ENCODE data around the gene AGBL4. TPM values are rescaled to one million over a fixed set of nuclear protein-coding genes. Genes with fewer than 3 reads are reported as not detected.
A peak's percentile ranks its signal among the peaks of the same experiment; 100 is the strongest.

The AGBL4 gene
- polyA plus RNA-seq, 1 donor from 2014 or later = not detected

DNA sequence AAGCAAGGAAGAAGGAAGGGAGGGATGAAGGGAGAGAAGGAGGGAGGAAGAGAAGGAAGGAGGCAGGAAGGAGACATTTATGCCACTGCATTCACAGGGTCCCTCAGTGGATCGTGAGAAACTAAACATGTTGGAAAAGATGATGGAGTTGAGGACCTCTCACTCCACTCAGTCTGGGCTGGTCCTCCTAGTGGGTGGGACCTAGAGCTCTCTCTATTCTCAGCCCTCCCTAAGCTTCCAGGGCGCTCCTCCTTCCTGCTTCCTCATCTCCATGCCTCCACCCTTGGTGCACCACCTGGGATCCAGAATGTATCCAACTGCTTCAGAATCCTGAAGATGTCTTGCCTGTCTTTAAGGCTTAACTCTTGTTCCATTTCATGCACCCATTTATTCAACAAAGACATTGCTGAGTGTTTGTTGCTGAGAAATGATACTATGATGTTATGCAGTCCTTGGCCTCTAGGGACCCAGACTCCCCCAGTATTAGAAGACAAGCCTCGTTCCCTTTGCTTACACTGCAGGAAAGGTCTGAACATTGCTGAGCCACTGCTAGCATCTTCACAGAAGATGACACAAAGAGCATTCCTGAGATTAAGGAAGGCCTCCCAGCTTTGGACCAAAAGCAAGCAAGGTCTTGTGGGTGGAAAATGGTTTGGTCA lies 1335.5 kb downstream of the AGBL4 start:
- Mint-ChIP-seq H3K4me1 (peaks cover 2 to 7% (median 3%) of the 10 kb centered on the region in 3 donors), H3K9me3 (no peaks in the 10 kb centered on the region)

DNA sequence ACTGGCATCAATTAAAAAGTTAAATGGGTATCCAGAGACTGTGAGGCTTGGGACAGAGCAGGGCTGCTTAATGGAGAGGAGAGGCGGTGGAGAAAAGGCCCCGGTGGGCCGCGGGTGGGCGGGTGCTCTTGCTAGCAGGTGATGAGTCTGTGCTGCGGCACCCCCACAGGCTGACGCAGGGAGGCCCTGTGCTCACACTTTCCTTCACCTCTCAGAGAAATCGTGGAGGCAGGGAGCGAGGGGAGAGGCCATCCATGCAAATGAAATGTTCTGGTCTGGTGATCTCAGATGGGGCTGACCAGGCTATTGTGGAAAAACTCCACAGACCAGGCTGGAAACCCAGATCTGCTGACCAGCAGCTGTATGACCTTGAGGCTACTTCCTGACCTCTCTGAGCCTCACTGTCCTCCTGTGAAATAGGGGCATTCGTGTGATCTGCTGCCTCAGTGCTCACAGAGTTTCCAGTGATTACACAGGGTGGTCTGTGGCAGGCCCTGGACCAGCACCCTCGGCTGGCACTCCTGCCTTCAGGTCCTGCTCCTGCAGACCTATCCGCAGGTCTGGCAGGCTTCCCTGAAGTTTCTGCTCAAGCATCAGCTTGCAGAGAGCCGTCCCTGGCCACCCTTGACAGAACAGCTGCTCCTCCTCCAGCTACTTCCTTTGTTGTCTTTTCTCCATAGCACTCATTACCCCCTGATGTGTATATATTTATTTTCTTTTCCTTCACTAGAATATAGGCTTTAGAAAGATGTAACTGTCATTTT lies 1336.3 kb downstream of the AGBL4 start:
- Mint-ChIP-seq H3K4me1 (peaks cover 2 to 7% (median 3%) of the 10 kb centered on the region in 3 donors), H3K27ac (no peak overlapping the region), H3K9me3 (no peaks in the 10 kb centered on the region), H3K4me3 (no peak overlapping the region), H3K27me3 (peaks cover 5% of the 10 kb centered on the region), H3K36me3 (peaks cover 2% of the 10 kb centered on the region)

More for the DNA sequence above, 1335.5 kb downstream of the AGBL4 start:
- no peak overlapping the region for H3K27ac Mint-ChIP-seq
- peaks cover 5% of the 10 kb centered on the region for H3K27me3 Mint-ChIP-seq
- peaks cover 2% of the 10 kb centered on the region for H3K36me3 Mint-ChIP-seq
- H3K4me3 Mint-ChIP-seq = no peak overlapping the region

DNA sequence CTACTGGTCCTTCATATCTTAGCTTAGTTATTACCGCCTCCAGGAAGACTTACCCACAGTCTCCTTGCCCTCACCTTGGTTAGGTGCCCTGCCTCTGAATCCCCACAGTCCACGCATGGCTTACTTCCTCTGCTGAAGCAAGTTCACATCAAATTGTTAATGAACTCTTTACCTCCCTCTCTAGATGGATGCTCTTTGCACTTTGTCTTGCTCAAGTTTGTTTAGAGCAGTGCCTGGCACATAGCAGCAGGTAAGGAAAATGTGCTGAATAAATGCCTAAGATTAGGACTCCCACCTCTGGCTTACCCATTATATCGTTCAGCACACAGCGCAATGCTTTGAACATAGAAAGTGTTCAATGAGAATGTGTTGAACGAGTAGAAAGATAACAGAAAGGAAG lies 1337.6 kb downstream of the AGBL4 start:
- Mint-ChIP-seq H3K9me3 (no peaks in the 10 kb centered on the region), H3K27ac (no peak overlapping the region), H3K36me3 (peaks cover 2% of the 10 kb centered on the region), H3K4me1 (peaks cover 0 to 2% (median 1%) of the 10 kb centered on the region in 3 donors), H3K27me3 (no peaks in the 10 kb centered on the region), H3K4me3 (no peak overlapping the region)

DNA sequence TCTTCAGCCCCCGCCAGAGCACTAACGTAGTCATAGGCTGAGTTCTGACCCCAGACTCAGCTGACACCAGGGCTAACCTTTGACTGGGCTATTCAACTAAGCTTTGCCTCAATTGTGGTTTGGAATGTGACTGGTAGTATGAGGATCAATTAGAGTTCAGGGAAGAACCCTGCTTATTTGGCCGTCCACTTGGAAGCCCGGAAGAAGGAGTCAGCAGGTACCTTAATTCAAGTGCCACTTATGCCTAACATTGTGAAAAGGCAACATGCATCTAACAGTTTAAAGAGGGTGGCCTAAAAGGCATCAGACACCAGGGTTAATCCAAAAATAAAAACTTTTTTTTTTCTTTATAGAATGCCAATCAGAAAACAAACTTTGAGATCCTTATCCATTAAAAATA lies 1339.4 kb downstream of the AGBL4 start:
- Mint-ChIP-seq H3K4me1 (peaks cover 0 to 4% (median 1%) of the 10 kb centered on the region in 3 donors), H3K27me3 (no peaks in the 10 kb centered on the region), H3K36me3 (peaks cover 2% of the 10 kb centered on the region), H3K9me3 (no peaks in the 10 kb centered on the region), H3K4me3 (no peak overlapping the region), H3K27ac (no peak overlapping the region)

DNA sequence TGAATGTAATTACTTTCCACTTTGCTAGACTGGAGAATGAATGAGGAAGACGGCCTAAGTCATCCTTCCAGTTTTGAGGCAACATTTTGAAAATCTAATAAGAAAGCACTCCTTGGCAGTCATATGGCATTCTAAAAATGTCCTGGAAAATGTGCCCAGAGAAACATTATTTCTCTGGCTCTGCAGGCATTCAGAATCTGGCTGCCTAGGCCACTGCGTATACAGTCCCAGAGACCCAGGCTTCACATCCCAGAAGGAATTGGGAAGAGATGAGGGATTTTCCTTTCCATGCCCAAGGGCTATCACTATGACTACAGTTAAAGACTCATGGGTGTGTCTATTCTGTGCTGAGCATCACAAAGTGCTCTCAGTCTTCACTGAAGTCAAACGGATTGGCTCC lies 1339.9 kb downstream of the AGBL4 start:
- peaks cover 0 to 4% (median 1%) of the 10 kb centered on the region in 3 donors for H3K4me1 Mint-ChIP-seq
- H3K27me3 Mint-ChIP-seq = no peaks in the 10 kb centered on the region
- H3K27ac Mint-ChIP-seq = no peak overlapping the region
- H3K36me3 Mint-ChIP-seq = peaks cover 2% of the 10 kb centered on the region
- no peaks in the 10 kb centered on the region for H3K9me3 Mint-ChIP-seq
- no peak overlapping the region for H3K4me3 Mint-ChIP-seq

DNA sequence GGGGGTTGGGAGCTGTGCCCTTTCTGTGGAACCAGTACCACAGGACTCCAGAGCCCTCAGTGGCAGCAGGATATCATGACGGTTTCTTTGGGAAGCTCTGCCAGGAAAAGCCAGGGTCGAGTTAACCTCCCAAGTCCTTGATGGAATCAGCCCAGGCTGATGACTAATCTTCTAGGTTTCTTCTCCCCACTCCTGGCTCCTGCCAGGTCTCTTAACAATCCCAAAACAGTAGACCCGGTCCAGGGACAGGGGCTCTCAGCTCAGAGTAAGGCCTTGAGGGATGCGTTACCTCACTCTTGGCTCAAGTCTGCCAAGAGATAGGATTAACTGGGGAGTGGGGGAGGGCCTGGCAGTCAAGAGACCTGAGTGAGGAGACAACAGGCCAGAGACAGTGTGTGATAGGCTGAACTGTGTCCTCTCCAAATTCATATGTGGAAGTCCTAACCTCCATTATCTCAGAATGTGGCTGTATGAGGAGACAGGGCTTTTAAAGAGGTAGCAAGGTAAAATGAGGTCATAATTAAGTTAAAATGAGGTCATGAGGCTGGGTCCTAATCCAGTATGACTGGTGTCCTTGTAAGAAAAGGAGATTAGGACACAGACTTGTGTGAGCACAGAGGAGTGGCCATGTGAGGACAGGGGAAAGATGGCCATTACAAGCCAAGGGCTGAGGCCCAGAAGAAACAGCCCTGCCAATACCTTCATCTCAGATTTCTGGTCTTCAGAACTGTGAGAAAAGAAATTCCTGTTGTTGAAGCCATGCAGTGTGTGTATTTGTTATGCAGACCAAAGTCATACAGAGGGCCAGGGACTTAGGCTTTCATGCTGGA lies 1342.1 kb downstream of the AGBL4 start:
- Mint-ChIP-seq H3K4me1 (peaks cover 2 to 11% (median 7%) of the 10 kb centered on the region in 3 donors), H3K27ac (no peak overlapping the region), H3K9me3 (no peaks in the 10 kb centered on the region), H3K36me3 (peaks cover 2% of the 10 kb centered on the region), H3K27me3 (peaks cover 4% of the 10 kb centered on the region), H3K4me3 (no peak overlapping the region)

DNA sequence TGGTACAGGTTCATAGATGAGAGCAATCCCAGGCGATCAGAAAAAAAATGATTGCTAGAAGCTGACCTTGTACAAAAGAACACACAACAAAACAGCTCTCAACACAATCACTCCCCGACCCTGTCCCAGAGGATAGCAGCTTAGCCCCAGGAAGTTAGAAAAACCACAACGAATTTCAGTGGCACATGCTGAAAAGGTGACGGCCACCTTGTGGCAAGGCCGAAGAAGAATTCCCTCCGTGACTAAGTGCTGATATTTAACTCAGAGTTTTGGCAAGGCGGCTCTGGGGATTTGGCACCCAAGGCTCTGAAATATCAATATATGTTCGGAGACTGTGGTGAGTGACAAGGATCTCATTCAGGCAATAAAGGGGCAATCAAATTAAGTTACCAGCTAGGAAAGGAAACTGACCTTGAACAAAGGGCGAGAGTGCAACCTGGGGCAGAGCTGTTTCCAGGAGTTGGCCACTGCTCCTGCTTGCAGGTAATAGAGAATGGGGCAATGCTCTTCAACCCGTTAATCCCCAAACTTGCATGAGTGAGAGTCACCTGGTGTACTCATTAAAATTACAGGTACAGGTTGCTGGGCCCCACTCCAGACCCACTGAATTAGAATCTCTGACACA lies 1343.2 kb downstream of the AGBL4 start:
- no peak overlapping the region for H3K27ac Mint-ChIP-seq
- no peak overlapping the region for H3K4me3 Mint-ChIP-seq
- H3K27me3 Mint-ChIP-seq = peaks cover 4% of the 10 kb centered on the region
- no peaks in the 10 kb centered on the region for H3K9me3 Mint-ChIP-seq
- peaks cover 2 to 14% (median 7%) of the 10 kb centered on the region in 3 donors for H3K4me1 Mint-ChIP-seq
- H3K36me3 Mint-ChIP-seq = peaks cover 2% of the 10 kb centered on the region

DNA sequence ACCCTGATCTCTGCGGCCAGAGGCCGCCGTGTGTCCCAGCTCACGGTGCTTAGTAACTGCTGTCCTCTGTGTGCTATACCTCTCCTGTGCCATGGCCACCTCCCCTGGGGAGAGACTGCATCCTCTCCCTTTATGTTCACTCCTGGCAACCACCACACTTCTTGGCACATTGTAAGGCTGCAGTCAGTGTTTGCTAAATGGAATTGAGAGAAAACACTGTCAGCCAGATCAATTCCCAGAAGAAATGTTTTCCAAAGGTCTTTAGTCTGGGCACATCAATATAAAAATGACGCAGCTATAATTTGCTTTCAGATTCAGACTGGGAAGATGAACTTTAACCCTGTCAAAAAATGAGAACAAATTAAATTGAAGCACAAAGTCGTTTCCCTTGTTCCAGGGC lies 1343.9 kb downstream of the AGBL4 start:
- Mint-ChIP-seq H3K9me3 (no peaks in the 10 kb centered on the region), H3K36me3 (peaks cover 2% of the 10 kb centered on the region), H3K27ac (no peak overlapping the region), H3K27me3 (peaks cover 10% of the 10 kb centered on the region), H3K4me3 (no peak overlapping the region), H3K4me1 (peaks cover 2 to 14% (median 7%) of the 10 kb centered on the region in 3 donors)

DNA sequence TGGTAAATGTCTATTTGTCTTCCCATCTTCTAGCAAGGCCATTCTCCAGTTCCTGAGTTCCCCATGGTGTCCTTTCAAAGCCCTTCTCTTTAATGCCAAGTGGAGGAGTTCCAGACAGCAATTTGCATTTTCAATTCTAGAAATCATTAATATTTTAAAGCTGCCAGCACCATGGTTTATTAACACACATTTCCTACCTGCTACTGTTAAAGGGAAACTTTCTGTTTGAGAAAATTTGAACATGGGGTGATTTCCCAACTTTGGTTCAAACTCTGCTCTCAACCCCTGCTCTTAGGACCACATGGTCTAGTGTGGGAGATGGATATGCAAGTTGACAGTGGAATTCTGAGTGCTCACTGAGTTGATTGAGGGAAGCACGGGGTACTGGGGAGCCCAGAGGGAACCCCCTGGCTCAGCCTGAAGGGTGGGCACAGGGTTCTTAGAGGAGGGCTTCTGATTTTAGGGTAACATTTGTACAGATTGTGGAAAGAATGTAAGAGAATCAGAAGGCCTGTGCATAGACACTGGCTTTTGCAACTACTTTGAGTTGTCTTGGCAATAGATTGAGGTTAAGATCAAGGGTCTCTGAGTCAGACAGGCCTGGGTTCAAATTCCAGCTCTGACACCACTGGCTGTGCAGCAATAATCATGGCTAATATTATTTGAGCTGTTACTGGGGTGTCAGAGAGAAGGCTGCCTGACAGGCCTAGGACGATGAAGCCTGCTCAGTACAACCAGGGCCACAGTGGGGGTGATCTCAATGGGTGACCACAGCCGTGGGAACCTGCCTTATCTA lies 1344.8 kb downstream of the AGBL4 start:
- H3K27me3 Mint-ChIP-seq = peaks cover 14% of the 10 kb centered on the region
- no peaks in the 10 kb centered on the region for H3K9me3 Mint-ChIP-seq
- H3K36me3 Mint-ChIP-seq = no peaks in the 10 kb centered on the region
- no peak overlapping the region for H3K27ac Mint-ChIP-seq
- no peak overlapping the region for H3K4me3 Mint-ChIP-seq
- H3K4me1 Mint-ChIP-seq = peaks cover 2 to 14% (median 7%) of the 10 kb centered on the region in 3 donors

DNA sequence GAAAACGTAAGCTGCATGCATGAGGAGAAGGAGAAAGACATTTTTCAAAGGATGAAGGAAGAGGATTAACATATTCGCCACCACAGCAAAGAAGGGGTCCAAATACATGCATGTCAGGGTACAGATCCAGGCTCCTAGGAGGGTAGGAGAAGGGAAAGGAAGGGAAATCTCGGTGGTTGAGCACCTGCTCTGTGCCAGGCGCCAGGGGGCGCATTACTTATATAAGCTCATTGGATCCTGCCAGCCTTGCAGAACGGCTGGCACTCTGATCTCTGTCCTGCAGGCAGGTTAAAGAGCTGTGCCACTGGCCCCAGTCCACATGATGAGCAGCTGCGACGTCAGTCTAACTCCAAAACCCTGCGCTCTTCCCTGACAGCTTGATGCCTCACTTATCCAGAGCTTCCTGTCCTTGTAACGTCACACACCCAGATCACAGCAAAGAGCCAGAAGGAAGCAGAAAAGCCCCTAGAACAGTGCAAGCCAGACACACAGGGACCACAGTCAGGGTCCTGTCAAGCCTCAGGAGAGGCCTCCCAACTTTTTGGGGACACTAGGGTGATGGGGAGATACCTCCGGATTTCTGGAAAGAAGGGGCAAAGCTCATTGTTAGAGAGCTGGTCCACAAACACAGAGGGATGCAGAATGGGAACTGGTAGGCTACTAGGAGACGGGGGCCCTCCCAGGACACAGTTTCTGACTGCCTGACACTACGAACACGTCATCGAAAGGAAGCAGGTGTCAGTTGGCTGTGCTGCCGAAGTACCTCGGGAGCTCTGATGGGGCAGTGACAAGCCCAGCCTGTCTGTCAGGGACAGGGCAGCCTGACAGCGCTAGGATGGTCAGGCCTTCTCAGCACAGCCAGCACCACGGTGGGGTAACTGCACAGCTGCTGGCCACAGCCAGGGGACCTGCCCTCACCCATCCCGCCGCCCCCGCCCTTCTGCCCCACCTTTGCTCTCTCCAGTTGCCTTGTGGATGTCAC lies 1346.2 kb downstream of the AGBL4 start:
- H3K36me3 Mint-ChIP-seq = no peaks in the 10 kb centered on the region
- peaks cover 2 to 14% (median 7%) of the 10 kb centered on the region in 3 donors for H3K4me1 Mint-ChIP-seq
- H3K27me3 Mint-ChIP-seq = peaks cover 14% of the 10 kb centered on the region
- no peaks in the 10 kb centered on the region for H3K9me3 Mint-ChIP-seq
- peak overlapping the region in 3 of 4 donors; percentile 52 to 82 (median 73) for H3K4me3 Mint-ChIP-seq
- no peak overlapping the region for H3K27ac Mint-ChIP-seq

DNA sequence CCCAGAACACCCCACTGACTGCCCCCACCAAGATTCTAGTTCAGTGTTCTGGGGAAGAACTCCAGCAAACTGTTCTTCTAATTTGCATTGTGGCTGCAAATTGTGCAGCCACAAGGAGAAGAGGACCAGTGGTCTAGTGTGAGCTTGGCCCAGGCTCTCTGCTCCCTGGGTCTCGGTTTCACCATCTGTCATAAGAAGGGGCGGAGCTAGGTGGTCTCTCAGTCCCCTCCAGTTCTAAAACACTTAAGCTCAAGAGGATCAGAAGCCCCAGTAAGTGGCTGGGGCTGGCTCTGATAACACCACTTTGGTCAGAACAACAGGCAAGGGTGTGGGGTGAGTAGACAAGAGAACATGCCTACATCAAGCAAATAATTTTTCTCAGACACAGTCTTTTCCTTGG lies 1346.9 kb downstream of the AGBL4 start:
- Mint-ChIP-seq H3K27ac (no peak overlapping the region), H3K4me3 (peak overlapping the region in 1 of 4 donors; percentile 35), H3K4me1 (peaks cover 2 to 14% (median 7%) of the 10 kb centered on the region in 3 donors), H3K9me3 (no peaks in the 10 kb centered on the region), H3K27me3 (peaks cover 14% of the 10 kb centered on the region), H3K36me3 (no peaks in the 10 kb centered on the region)

DNA sequence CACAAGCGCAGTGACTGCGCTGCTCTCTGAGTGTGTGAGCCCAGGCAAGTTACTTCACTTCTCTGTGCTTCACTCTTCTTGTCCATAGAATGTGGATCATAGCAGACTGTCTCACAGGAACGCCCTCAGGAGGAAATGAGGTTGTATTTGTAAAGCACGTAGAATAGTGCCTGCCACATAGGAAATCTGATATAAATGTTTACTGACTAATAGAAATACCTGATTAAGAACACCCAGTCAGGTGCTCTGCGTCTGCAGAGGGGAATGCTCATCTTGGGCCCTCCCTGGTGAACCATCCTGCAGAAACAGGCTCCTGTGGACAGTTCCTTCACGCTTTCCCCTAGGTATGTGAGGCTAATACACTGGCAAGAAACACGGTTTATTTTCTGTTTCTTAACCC lies 1347.4 kb downstream of the AGBL4 start:
- Mint-ChIP-seq H3K9me3 (no peaks in the 10 kb centered on the region), H3K4me1 (peaks cover 2 to 14% (median 7%) of the 10 kb centered on the region in 3 donors), H3K27me3 (peaks cover 14% of the 10 kb centered on the region), H3K27ac (no peak overlapping the region), H3K36me3 (no peaks in the 10 kb centered on the region), H3K4me3 (peak overlapping the region in 1 of 4 donors; percentile 35)

DNA sequence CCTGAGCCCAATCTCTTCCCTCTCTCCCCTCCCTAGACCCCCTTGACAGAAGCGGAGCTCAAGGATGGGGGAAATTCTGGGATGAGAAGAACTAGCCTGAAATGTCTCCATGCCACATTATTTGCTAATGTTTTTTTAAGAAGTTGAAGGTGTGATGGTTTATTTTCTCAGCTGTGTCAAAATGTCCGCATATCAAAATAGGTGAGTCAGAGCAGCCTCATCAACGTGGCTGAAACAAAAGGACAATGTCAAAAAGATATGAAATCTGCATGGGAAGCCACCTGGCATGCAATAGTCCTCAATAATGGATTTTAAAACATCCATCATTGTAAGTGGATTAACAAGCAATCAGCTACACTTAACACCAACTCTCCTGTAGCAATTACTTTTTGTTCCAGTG lies 1348.5 kb downstream of the AGBL4 start:
- Mint-ChIP-seq H3K27ac (no peak overlapping the region), H3K27me3 (peaks cover 14% of the 10 kb centered on the region), H3K4me1 (peaks cover 2 to 14% (median 7%) of the 10 kb centered on the region in 3 donors), H3K4me3 (no peak overlapping the region), H3K36me3 (no peaks in the 10 kb centered on the region), H3K9me3 (no peaks in the 10 kb centered on the region)
